HG02759 (cell line): ENCODE measurements around the gene RAPGEF3.

Experiments used
- ATAC-seq: cut with Tn5 transposase; IDR thresholded peaks from one replicate; pipeline ENCODE4 v1.9.1; 2021; ENCODE audit warnings: mild to moderate bottlenecking, moderate library complexity; ENCODE audit not compliant: unreplicated experiment

RAPGEF3 gene

DNA sequence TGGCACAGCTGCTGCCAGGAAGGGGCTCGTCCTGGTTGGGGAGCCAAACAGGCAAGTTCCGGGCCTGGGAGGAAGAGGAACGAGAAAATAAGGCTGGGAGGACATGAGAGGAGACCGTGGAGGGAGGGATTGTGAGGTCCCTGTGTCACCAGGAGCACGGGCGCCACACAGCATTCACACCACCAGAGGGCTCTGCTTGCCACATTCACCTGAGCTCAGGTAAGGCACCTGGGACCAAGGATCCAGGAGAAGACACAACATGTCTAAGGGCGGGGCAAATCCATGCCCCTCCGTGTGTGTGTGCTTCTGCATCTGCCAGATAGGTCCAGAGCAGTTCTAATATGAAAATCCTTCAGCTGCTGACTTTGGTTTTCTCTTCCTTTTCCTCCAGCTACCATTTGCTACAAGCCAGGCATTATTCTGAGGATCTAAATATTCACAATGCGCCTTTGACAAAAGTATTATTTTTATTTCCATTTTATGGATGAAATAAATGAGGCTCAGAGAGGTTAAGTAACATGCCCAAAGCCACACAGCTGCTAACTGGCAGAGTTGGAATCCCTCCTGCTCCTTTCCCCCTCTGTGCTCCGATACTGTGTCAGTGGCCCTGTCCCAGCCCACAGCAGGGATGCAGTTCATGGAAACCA is 14.6 kb downstream of the RAPGEF3 start:
- ATAC-seq = no peak

GRCh38 chr12:47743311-47743860 is 15.3 kb downstream of the RAPGEF3 start:
- ATAC-seq = no peak

DNA sequence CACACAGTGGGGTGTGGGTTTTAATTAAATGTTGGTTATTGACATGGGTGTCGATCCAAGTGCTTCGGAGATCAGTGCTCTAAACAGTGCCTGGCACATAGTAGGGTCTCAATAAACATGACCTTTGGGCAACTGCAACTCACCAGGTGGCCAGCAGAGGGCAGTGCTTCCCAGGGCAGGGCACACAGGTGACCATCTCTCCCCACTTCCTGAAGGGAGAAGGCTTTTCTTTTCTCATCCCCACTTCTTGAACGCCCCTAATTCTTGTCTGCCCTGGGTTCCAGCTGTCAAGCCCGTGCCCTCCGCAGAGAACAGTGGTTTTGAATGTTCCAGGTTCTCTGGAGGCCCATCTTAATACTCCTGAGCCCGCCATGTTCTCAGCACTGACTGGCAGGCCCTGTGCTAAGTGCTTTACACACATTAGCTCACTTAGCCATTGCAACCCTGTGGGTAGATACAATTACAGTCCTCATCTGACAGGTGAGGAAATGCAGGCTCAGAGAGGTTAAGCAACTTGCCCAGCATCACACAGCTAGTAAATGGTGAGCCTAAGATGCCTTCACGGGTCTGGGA is 16.3 kb downstream of the RAPGEF3 start:
- no peak for ATAC-seq

GRCh38 chr12:47741340-47741703 is 17.4 kb downstream of the RAPGEF3 start:
- ATAC-seq = peak; percentile 43

- peak; percentile 53 for ATAC-seq
These were observed 17.9 kb downstream of the RAPGEF3 start for GRCh38 chr12:47740606-47741339.

DNA sequence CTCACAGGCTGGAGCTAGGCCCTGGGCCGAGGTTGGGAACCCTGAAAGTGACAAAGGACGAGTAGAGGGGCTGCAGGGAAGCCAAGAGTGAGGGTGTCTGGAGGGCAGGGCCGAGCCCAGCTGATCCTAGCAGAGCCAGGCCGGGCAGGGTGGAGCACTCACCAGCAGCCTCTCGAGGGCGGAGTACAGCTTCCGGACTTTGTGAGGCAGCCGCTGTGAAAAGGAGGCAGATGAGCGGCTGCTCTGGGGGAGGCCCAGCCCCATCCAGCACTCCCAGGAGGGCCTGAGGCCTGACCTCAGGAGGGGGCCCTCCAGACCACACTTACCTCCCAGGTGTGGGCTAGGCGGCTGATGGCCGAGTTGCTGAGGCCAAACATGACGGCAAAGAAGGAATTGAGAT is 18.7 kb downstream of the RAPGEF3 start:
- ATAC-seq = peak; percentile 64

DNA sequence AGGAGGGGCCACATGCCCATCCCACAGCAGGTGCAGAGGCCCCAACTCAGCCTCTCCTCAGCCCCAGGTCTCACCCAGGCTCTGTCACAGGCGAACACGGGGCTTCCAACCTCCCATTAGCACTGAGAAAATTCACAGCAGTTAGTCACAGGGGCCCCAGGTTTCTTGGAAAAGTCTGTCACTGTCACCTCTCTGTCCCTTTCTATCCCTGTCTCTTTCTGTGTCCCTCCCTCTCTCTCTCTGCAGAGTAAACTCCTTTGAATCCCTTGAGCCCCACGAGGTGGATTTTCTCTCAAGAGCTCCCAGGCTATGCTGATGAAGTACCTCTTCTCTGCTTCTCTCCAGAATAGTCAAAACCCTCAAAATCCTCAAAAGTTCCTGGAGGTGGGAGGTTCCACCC is 19.4 kb downstream of the RAPGEF3 start:
- ATAC-seq = no peak

DNA sequence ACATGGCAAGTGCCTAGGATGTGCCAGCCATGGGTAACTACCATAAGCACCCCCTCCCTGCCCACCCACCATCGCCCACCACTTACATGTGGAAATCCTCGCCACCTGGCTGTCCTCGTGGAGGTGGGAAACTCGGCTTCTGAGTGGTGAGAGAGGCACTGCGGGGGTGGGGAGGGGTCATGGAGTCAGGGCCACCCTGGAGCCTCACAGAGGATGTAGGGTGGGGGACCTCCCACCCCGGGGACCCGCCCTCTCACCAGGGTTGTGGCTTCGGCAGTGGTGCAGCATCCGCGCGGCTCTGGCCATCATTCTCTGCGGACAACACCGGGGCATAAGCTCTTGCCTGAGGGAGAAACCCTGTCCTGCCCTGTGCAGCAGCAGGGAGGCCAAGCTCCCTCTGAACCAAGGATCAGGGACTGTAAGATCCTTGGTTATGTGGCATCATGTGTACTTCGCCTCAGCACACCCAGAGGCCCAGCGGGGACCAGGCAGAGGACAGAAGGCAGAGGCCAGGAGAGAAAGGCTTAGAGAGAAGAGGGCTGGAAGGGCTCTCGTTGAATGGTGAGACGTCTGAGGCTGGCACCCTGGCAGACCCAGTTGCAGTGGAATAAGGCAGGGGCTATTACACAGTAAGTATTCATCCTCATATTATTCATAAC is 20.6 kb downstream of the RAPGEF3 start:
- no peak for ATAC-seq

DNA sequence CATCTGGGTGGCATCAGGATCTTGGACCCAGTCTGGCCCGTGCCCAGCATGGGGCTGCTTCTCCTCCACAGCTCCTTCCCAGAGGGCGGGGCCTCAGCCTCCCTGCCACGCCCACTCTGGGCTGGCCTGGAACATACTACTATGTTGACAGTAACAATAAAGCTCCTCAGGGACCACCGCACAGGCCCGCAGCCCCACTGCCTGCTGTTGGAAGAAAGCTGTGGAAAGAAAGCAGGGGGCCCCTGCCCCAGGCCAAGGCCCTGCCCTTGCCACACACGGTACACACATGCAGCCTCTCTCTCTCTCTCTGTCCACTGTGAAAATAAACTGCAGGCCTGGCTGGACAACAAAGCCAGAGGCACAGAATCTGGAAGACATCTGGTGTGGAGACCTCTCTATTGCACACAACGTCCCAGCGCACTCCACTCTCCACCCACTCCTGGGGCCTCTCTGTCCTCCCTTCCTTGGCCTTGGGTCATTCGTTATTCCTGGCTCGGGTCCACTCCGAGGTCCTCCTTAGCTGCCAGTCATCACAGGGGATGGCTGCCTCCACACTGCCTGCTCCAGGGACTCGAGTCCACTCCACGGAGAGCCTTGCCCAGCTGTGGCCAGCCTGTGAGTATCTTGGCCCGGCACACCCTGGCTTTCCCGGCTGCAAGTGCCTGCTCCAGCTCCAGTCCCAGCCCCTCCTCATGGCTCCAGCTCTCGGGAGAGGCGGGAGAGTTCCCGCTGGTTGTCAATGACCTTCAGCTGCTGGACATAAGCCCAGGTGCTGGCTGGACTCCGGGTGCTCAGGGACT is 21.6 kb downstream of the RAPGEF3 start:
- ATAC-seq = no peak

GRCh38 chr12:47736216-47736615 is 22.5 kb downstream of the RAPGEF3 start:
- no peak for ATAC-seq

DNA sequence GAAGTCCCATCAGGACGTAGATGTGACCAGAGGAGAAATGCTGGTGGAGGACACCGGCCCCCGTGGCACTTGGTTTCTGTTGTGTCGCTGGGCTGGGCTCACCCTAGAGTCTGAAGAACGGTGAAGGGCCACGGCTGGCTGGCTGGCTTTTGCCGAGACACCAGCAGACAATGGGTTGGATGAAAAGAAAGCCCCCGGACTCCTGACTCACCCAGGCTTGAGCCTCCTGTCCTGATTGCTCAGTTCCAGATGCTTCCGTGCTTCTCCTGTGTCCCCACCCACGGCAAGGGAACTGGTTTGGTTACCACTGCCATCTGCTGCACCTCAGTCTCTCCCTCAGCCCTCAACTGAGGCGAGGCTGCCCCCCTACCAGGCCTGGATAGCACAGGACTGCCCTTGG is 23.0 kb downstream of the RAPGEF3 start:
- ATAC-seq = no peak

DNA sequence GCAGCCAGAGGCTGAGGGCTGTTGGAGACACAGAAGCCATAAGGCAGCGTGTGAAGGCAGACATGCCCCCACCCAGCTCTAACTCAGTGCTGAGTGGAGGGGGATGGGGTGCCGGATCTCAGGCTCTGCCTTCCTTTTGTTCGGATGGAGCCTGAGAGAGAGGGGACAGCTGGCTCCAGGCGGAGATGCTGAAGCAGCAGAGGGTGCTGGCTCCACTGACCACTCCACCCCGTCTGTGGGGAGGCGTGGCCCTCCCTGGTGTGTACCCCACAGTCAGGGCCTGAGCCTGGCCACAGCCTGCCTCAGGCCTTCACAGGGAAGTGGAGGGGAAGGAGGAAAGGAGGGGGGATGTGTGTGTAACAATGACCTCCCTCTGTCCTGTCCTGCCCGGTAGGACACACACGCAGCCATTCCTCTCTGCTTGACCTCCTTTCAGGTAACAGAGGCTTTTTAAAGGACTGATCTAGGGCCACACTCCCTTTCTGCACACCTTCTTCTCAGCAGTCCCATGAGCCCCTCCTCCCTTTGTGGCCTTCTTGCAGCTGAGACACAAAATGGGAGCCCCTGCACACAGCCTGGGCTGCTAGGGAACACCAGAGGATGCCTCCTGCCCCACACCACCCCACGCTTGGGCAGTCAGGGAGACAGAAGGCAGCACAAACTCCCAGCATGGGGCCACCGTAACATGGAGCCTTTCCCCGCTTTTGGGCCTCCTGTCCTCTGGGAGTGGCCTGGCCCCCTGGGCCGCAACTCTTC is 23.8 kb downstream of the RAPGEF3 start:
- ATAC-seq = no peak

GRCh38 chr12:47733142-47733541 is 25.5 kb downstream of the RAPGEF3 start:
- no peak for ATAC-seq

- ATAC-seq = no peak
These were observed 26.2 kb downstream of the RAPGEF3 start for GRCh38 chr12:47732504-47732903.

- ATAC-seq = no peak
These were observed 27.0 kb downstream of the RAPGEF3 start for GRCh38 chr12:47731723-47732122.

DNA sequence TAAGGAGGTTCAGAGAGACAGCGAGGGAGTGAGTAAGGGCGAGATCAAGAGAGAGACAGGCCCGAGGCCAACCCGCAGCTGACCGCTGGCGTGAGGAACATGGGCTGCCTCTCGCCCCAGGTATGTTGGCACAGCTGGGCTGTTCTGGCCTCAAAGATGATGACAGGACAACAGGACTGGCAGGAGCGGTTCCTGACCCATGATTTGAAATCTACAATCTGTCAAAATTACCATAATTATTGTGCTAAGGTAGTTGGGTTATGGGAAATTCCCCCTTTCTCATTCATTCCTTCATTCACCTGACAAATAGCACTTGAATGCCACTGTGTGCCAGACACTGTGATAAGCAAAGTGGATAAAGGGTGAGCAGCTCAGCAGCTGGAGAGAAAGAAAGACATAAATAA is 28.3 kb downstream of the RAPGEF3 start:
- no peak for ATAC-seq

DNA sequence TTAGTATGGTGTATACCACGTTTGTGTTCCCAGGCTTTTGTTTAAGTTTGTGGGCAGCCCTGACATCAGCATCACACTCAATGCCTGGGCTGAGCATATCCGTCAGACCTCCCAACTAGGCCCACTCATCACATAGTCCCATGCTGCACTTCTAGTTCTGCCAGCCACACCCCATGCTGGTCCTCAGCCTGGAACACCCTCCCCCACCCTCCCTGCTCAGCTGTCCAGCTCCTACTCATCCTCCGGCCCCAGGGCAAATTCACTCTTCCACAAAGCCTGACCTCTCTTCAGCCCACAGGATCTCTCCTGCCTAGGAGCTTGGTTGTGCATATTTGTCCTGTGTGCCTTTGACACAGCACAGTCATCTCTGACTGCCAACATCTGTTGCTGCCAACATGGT is 29.4 kb downstream of the RAPGEF3 start:
- no peak for ATAC-seq

DNA sequence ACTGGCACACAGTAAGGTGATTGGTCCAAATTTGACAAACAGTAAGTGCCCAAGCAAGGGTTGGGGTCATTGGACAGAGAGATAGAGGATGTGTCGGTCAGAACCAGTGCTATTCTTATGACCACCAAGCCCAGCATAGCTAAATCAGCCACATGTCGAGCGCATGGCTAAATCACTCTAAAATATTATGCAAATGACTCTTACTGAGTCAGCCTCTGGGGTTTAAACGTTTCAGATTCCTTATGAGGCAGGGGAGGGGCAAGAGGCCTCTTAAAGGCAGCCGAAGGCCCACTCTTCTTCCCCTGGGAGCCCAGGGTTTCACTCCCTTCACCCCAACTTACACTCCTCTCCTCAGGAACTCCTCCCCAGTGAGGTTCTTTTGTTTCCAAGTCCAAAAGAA is 32.8 kb downstream of the RAPGEF3 start:
- peak; percentile 91 for ATAC-seq

- no peak for ATAC-seq
These were observed 33.4 kb downstream of the RAPGEF3 start, which contains the start of gene ENDOU for GRCh38 chr12:47725091-47725772. Gene ENDOU, minus strand, starts transcription at chr12:47725490. Its CDS starts 77 bp downstream, at chr12:47725413.
